ENCODE results near the gene ARID4B. TPM values are rescaled to one million over a fixed set of nuclear protein-coding genes. Genes with fewer than 3 reads are reported as not detected.

The ARID4B gene
- polyA plus RNA-seq, 2 of the 4 experiments (the other 2 are of a cell fraction): 14.9 to 16.0 TPM

DNA sequence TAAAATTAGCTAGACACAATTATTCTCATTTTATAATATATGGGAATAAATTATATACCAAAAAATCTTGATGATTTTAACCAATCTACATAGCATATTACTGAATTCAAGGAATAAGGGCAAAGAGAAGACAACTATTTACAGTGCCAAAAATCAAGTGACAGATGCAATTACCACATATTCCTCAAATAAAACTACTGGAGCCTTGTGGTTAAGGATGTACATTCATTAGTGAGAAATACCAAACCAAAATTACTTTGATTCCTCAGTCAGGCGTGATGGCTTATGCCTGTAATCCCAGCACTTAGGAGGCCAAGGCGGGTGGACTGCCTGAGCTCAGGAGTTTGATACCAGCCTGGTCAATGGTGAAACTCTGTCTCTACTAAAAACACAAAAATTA lies 98.1 kb downstream of the ARID4B start:
- Histone ChIP-seq H3K4me2 (no peak overlapping the region), H3K4me1 (no peaks in the 10 kb centered on the region), H3K27ac (no peak overlapping the region), H3K9me3 (no peaks in the 10 kb centered on the region), H3K4me3 (no peak overlapping the region)
- ChIA-PET CTCF (interaction anchor here (1.6 kb wide), 1 partner anchor 23 kb away, joined by 3 read pairs; no protein-coding TSS in a partner anchor), POLR2A (interaction anchor here (0.6 kb wide), 2 partner anchors 102 to 137 kb away, joined by 3 read pairs; partner anchors contain the start of gene TBCE)
- FAIRE-seq: no peak
- WGBS (ENCODE audit: missing lambda C conversion rate): 96% methylated on average over 2 of the region's 2 CpGs
- ATAC-seq: no peak
- TF ChIP-seq TP53 (CRISPR knock-in tag; IDR thresholded peaks at IDR 0.05) (no peak), EP300 (IDR thresholded peaks at IDR 0.05) (no peak), RCOR1 (IDR thresholded peaks at IDR 0.05; ENCODE audit: low read depth, low read length) (no peak), GATA3 (IDR thresholded peaks at IDR 0.05; ENCODE audit: borderline replicate concordance) (no peak), SREBF2 (IDR thresholded peaks at IDR 0.05) (no peak), KDM5A (IDR thresholded peaks at IDR 0.05) (no peak), FOXS1 (CRISPR knock-in tag; IDR thresholded peaks at IDR 0.05) (no peak), ZFP36 (IDR thresholded peaks at IDR 0.05; ENCODE audit: borderline replicate concordance, partially characterized antibody) (no peak), ESRRA (IDR thresholded peaks at IDR 0.05; ENCODE audit: borderline replicate concordance, low read length) (no peak), ZC3H11A (IDR thresholded peaks at IDR 0.05) (no peak)
- TF ChIP-seq, protein P1, sequence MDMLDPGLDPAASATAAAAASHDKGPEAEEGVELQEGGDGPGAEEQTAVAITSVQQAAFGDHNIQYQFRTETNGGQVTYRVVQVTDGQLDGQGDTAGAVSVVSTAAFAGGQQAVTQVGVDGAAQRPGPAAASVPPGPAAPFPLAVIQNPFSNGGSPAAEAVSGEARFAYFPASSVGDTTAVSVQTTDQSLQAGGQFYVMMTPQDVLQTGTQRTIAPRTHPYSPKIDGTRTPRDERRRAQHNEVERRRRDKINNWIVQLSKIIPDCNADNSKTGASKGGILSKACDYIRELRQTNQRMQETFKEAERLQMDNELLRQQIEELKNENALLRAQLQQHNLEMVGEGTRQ (IDR thresholded peaks at IDR 0.05): no peak
- TF ChIP-seq, protein P2, sequence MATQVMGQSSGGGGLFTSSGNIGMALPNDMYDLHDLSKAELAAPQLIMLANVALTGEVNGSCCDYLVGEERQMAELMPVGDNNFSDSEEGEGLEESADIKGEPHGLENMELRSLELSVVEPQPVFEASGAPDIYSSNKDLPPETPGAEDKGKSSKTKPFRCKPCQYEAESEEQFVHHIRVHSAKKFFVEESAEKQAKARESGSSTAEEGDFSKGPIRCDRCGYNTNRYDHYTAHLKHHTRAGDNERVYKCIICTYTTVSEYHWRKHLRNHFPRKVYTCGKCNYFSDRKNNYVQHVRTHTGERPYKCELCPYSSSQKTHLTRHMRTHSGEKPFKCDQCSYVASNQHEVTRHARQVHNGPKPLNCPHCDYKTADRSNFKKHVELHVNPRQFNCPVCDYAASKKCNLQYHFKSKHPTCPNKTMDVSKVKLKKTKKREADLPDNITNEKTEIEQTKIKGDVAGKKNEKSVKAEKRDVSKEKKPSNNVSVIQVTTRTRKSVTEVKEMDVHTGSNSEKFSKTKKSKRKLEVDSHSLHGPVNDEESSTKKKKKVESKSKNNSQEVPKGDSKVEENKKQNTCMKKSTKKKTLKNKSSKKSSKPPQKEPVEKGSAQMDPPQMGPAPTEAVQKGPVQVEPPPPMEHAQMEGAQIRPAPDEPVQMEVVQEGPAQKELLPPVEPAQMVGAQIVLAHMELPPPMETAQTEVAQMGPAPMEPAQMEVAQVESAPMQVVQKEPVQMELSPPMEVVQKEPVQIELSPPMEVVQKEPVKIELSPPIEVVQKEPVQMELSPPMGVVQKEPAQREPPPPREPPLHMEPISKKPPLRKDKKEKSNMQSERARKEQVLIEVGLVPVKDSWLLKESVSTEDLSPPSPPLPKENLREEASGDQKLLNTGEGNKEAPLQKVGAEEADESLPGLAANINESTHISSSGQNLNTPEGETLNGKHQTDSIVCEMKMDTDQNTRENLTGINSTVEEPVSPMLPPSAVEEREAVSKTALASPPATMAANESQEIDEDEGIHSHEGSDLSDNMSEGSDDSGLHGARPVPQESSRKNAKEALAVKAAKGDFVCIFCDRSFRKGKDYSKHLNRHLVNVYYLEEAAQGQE (IDR thresholded peaks at IDR 0.05): no peak
- TF ChIP-seq, protein P3, sequence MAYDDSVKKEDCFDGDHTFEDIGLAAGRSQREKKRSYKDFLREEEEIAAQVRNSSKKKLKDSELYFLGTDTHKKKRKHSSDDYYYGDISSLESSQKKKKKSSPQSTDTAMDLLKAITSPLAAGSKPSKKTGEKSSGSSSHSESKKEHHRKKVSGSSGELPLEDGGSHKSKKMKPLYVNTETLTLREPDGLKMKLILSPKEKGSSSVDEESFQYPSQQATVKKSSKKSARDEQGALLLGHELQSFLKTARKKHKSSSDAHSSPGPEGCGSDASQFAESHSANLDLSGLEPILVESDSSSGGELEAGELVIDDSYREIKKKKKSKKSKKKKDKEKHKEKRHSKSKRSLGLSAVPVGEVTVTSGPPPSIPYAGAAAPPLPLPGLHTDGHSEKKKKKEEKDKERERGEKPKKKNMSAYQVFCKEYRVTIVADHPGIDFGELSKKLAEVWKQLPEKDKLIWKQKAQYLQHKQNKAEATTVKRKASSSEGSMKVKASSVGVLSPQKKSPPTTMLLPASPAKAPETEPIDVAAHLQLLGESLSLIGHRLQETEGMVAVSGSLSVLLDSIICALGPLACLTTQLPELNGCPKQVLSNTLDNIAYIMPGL (CRISPR knock-in tag; IDR thresholded peaks at IDR 0.05; ENCODE audit: borderline replicate concordance): no peak
- DNase-seq (ENCODE audit: low read depth in 1 of 2, low spot score in 1 of 2): no peak

DNA sequence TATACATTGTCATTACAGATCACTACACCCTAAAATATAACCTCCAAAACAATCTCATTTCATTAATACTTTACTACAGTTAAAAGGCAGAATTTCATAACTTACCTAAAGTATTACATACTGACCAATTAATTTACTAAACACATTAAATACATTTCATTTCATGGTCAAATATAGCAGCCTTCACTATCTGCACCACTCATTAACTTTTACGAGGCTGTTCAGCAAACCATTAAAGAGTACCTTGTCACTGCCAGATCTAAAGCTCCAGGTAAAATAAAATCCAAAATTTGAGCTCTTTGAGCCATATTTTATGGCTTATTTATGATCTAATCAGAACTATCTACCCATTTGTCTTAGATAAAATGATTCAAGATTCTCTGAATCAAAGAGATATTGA lies 100.6 kb downstream of the ARID4B start:
- CTCF ChIA-PET: interaction anchor here (0.6 kb wide), 2 partner anchors 50 to 590 kb away, joined by 3 read pairs; no protein-coding TSS in a partner anchor
- FAIRE-seq: no peak
- WGBS (ENCODE audit: missing lambda C conversion rate): 95% methylated on average over 1 of the region's 1 CpG

More for the DNA sequence above, 100.6 kb downstream of the ARID4B start:
- Histone ChIP-seq H3K9me3 (no peaks in the 10 kb centered on the region), H3K4me2 (no peak overlapping the region), H3K27ac (no peak overlapping the region), H3K4me3 (no peak overlapping the region), H3K4me1 (no peaks in the 10 kb centered on the region)
- POLR2A ChIA-PET: interaction anchor here (0.7 kb wide), 1 partner anchor 388 kb away, joined by 11 read pairs; no protein-coding TSS in a partner anchor
- ATAC-seq (no peak), DNase-seq (ENCODE audit: low read depth in 1 of 2, low spot score in 1 of 2) (no peak)
- TF ChIP-seq EP300 (IDR thresholded peaks at IDR 0.05) (no peak), RFX5 (IDR thresholded peaks at IDR 0.05) (no peak), MAFK (IDR thresholded peaks at IDR 0.05; ENCODE audit: partially characterized antibody) (no peak), EHF (CRISPR knock-in tag; IDR thresholded peaks at IDR 0.05) (no peak)
- TF ChIP-seq, protein P2 (IDR thresholded peaks at IDR 0.05): no peak
- TF ChIP-seq, protein P4, sequence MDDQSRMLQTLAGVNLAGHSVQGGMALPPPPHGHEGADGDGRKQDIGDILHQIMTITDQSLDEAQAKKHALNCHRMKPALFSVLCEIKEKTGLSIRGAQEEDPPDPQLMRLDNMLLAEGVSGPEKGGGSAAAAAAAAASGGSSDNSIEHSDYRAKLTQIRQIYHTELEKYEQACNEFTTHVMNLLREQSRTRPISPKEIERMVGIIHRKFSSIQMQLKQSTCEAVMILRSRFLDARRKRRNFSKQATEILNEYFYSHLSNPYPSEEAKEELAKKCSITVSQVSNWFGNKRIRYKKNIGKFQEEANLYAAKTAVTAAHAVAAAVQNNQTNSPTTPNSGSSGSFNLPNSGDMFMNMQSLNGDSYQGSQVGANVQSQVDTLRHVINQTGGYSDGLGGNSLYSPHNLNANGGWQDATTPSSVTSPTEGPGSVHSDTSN (IDR thresholded peaks at IDR 0.05): no peak
